ENCODE results near the gene INPP5A.
"Not testable (repeated sequence)": the region's sequence is repeated elsewhere in the genome, so short reads cannot be mapped to it uniquely, and the experiment has no call there.

Gene INPP5A

DNA sequence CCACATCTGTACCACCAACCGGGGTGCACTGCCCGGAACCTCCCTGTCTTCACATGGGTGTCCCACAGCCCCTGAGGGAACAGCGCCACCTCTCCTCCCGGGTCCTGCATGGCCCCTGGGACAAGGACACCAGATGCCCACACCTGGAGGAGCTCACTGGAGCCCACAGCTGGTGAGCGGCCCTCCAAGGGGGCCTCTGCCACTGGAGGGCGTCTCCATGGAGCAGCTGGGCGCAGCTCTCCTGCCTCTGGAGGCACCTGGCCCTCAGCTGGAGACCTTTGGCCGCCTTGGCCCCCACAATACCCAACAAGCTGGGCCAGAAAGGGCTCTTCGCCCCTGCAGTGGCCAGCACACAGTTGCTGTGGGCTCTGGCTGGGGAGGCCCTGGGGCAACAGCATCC lies 255.6 kb downstream of the INPP5A start:
- no peak for DNase-seq

DNA sequence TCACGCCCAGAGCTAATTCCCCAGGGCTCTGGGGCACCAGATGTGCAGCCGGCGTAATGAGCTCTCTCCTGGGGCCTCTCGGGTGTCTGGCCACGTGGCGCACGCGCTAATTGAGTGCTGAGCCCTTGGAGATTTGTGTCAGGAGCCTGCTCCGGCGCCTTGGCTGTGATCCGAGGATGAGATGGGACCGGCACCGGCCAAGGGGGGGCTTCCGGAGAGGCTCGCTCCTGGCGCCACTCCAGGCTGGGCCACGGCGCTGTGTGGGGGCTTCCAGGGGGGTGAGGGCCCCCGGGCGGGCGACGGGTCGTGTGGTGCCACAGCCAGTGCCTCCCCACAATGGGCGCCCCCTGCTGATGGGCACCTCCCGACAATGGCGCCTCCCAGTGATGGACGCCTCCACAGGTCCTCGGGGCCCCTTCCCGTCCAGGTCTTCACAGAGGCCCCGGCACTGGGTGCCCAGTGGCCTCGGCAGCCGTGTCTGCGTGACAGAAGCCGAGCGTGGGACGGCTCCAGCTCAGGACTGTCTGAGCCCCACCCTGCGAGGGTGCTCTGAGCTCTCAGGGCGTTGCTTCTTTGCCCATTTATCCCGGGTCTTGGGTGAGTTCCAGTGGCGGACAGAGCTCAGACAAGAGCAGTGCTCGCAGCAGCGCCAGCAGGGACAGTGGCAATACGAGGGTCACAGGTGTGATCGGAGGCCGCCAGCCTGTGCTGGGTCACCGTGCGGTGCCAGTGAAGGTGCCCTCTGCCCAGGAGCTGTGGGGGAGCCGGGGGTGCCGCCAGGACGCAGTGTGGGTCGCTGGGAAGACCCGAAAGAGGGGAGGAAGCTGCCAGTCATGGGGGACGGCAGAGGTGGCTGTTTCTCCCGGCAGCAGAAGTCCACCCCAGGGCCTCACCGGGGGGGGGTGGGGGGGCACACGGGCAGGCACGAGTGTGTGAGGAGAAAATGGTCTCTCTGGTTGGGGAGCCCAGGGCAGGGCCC lies 256.6 kb downstream of the INPP5A start:
- no peak for DNase-seq

DNA sequence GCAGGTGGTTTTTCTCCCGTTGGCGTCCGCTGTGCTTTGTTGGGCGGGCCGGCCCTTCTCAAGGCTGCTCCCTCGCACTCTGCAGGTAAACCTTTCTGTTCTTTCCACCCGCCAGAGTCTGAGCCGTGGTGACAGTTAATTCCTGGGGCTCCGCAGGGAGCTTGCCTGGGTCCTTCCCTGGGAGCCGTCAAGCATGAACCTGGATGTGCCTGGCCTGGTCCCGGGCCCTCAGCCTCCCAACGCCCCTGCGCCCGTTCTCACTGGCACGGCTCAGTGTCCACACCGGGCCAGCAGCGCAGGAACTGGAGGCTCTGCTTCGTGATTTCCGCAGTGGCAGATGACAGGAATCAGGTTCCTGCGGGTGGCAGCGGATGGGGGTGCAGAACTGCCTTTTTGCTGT lies 259.3 kb downstream of the INPP5A start:
- no peak for DNase-seq

DNA sequence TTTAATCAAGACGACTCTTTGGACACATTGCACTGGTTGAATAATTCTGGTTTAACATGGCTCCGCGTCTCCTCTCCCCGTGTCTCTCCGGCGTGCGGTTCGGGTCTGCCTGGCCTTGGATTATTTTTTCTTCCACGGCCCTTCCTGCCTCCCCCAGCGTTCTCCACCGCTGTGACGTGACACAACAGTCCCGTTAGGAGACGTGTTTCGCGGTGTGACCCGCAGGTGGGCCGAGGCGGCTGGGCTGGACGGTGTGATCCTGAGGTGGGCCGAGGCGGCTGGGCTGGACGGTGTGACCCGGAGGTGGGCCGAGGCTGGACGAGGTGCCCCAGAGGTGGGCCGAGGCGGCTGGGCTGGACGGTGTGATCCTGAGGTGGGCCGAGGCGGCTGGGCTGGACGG lies 260.4 kb downstream of the INPP5A start:
- DNase-seq, result not testable (repeated sequence)

DNA sequence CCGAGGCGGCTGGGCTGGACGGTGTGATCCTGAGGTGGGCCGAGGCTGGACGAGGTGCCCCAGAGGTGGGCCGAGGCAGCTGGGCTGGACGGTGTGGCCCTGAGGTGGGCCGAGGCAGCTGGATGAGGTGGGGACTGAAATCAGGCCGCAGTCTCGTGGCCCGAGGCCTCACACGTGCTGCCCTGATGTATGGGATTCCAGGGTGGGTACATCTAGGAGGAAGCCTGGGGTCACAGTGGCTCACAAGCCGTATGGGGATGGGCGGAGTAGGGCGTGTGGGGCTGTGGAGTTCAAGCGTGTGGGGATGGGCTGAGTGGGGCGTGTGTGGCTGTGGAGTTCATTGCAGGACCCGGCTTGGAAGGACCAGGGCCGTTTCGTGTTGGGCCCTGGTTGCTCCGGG lies 260.8 kb downstream of the INPP5A start:
- DNase-seq, result no peak

DNA sequence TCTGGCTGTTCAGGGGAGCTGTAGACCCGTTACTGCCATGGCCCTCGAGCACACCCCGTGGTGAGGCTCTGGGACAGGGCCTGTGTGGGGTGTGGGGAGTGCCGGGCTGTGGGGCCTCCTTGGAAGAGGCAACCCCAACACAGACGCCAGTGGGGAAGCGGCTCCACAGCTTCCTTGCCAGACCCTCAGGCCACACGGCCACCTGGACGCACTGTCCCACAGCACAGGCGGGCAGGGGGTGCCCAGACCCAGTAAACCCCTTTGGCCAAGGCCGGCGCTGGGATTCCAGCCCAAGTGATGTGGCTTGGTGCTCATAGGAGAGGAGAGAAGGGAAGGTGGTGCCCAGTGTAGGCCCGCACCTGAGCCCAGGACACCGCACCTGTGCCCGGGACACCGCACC lies 261.3 kb downstream of the INPP5A start:
- DNase-seq, result no peak

DNA sequence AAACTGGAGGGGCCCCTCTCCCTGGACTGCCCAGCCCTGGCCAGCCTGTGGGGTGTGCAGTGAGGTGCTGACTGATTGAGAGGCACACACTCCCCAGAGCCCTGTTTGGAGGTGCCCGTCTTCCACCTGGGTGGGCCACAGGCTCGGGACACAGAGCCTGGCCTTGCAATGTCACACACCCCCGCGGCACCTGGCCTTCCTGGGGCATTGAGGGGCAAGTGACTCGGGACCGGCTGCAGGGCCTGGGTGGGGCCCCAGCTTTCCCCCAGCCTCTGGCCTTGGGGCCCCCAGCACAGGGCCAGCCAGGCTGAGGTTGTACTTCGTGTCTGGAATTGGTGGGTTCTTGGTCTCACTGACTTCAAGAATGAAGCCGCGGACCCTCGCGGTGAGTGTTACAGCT lies 262.3 kb downstream of the INPP5A start:
- DNase-seq, result no peak

DNA sequence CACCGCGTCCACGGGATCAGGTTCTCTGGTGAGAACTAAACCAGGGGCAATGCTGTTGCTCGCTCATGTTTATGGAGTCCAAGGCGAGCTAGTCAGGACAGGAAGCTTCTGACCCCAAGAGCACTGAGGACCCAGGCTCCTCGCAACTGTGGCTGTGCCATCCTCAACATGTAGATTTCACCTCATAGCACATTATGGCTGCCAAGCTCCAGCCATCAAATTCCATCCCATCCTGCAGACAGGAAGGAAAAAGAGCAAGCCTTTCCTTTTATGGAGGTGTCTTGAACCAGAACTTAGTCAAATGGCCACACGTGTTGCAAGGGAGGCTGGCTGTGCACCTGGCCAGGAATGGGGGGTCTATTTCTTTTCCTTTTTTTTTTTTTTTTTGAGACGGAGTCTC lies 264.5 kb downstream of the INPP5A start:
- DNase-seq, result no peak

DNA sequence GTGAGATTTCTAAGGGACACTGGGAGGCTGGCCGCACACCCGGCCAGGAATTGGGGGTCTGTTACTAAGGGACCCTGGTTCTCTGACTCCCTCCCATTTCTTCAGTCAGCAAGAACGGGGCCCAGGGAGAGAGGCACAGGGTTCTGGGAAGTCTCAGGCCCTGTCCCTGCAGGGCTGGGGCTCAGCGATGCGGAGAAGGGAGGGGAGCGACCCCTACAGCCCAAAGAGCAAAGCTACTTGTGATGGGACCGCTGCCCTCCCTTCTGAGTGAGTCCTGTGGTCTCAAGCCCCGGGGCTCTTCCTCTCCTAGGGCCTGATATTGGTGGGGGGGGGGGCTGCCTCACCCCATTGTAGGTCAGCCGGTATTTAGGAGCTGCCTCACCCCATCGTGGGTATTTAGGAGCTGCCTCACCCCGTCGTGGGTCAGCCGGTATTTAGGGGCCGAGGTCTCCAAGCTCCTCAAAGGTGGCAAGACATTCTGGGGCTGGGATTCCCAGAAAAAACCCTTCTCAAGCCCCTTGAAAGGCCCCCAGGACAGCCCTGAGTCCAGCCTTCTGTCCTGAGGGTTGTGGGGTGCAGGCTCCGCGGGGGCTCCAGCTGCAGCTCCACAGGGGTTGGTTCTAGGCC lies 265.2 kb downstream of the INPP5A start:
- no peak for DNase-seq

DNA sequence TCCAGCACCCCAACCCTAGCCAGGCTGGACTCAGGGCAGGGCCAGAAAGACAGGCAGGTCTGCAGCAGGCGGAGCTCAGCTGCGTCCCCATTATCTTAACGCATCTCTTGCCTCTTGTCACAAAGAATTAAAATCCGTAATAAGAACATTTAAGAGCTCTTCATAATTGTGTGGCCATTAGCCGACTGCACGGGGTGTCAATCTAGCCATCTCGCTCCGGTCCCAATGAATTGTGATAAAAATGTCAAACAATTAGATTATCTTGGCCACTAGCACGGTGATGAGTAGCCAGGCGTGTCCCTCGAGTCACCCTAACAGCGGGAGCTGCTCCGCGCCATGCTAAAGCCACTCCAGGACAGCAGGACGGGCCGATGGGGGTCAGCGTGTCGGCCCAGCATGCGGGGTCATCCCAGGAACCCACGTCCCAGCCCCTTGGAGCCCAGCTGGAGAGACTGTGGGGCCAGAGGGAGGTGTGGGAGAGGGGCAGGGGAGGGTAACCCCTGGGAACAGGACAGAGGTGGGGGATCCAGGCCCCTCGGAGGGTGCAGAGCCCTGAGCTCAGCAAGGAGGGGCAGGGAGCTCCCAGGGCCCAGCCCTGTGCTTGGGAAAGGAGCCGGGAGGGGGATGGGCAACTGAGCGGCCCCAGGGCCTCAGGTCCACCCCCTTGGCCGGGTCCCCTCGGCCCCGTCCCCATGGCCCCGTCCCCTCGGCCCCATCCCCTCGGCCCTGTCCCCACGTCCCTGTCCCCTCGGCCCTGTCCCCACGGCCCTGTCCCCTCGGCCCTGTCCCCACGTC lies 266.0 kb downstream of the INPP5A start:
- no peak for DNase-seq

DNA sequence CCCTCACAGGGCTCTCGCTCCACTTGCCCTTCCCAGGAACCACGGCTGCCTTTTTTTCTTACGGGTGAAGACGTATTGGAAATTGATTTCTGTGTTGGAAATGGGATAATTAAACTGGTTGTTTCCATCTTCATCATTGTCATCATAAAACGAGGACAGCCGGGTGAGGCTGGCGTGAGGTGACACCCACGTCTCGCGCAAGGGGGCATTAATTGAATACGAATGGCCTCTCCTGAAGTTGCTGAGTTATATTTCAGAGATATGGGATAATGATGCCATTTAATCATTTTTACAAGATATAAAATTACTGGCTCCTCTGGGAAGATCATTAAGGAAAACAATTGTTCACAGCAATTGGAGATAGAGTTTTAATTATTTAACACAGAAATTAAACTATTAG lies 266.7 kb downstream of the INPP5A start:
- DNase-seq, result no peak

DNA sequence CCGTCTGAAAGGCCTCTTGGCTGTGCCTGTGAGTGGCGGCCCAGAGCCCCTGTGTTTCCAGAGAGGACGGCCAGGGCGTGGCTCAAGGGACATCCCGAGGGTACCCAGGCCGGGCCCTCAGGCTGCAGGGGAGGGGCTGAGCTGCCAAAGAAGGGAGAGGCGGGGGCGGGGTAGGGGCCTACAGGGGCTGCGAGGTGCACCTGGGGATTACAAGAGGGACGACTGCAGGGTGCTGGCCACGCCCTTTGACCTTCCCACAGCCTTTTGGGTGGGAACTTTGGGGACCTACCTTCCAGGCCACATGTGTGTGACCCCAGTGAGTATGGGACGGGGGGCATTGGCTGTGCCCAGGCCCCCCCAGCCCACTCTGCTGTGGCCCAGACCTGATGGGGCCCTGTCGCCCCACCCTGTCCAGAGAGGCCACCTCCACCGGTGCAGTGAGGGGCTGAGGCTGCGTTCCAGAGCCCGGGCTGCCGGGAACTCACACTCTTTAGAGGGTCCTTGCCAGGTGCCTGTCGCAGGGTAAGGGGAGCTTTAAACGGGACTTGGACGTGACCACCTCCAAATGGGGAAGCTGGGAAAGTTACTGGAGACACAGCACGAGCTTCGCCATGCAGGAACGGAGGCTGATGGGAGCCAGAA lies 267.3 kb downstream of the INPP5A start:
- no peak for DNase-seq

DNA sequence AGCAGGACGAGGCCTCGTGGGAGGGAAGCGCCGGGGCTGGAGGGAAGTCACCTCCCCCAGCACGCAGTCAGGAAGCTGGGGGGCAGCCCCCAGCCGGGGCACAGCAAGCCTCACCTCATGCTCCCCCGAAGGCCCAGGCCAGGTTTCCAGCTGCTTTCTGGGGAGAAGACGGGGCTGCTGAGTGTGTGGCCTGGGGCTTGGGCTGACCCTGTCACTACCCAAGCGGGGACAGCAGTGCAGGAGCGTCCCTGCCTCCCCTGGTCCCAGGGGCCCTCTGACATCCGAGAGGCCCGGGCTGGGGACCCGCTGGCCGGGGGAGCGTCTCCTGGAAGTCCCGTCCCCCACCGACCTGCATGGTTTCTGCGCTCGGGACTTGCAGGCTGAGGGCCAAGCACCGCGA lies 268.0 kb downstream of the INPP5A start:
- DNase-seq, result no peak

DNA sequence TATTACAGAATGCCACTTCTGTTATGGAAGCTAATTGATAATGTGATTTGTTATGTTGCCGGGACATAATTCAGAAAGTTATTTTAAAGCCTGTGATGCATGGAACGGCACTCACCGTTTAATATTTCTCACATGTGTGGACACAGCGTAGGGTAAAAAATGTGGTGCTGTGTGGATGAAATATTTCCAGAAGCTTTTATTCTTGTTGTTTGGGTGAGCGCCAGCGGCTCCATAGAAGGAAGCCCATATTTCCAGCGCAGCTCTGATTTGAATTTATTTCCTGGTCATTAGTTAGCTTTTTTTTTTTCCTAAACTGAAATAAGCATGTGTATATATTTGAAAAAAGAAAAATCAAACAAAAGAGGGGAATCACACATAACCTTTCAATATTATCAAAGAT lies 268.5 kb downstream of the INPP5A start:
- DNase-seq, result no peak

DNA sequence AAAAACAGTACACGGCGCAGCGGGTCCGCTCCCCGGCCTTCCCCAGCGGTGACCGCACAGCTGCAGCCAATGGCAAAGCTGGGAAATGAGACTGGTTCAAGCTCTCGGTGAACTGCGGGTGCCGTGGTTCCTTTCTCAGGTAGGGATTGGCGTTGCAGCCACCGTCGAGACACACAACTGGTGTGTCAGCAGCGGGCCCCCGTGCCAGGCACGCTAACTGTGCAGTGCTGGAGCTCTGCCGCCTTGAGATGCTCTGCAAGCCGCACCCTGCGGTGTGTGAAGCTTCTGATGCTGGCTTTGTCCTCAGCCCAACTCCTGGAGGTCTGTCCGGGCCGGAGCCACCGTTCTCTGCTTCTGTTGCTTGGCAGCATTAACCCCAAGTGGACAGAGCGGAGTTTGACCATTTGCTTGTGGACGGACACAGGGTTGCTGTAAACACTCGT lies 269.0 kb downstream of the INPP5A start:
- DNase-seq, result no peak

DNA sequence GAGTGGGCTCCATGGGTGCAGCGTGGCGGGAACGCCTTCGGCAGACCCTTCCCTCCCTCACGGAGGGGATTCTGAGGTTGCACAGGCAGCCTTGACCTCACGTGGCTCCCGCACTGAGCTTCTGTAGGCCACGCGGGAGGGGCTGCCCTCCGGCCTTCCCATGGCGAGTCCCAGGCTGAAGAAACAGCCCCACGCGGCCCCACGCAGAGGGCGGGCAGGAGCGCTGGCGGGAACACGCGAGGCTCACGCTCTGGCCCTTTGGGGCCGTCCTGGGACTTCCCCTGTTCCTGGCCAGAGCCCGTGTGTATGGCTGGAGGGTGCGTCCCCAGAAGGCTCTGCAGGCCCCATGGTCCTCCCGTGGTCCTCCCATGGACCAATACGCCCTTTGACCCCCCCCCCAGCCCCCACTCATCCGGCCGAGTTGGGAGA lies 270.0 kb downstream of the INPP5A start:
- no peak for DNase-seq

DNA sequence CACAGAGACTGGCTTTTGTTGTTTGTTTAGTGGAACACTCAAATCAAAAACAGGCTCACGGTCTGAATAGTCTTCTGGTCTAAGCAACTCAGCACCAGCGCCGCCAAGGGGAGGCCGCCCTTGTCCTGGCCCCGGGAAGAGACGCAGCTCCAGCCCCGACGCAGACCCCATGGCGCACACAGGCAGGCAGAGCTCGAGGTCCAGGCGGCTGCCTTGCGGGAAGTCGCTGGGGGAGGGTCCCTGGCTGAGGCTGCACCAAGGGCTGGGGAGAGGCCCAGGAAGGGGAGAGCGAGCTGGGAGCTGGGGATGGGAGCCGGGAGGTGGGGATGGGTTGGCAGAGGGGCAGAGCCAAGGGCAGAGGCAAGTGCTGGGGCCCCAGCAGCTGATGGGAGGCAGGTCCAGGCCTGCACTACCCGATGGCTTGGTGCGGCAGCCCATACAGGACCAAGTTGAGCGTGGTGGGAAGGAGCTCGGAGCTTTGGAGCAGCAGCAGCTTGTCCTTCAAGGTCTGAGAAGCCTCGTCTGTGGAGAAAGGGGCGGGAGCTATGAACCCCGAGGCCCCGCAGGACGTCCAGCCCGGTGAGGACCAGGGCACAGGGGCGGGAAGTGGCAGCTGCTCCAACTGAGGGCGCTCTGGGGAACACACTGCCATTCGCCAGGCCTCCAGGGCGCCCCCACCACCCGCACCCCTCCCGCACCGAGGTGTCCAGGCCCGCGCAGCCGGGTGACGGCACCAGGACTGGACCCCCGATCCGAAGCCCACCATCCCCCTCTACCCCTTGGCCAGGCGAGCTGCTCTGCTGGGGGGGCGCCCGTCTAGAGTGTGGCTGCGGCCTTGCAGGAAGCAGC lies 271.0 kb downstream of the INPP5A start:
- no peak for DNase-seq

DNA sequence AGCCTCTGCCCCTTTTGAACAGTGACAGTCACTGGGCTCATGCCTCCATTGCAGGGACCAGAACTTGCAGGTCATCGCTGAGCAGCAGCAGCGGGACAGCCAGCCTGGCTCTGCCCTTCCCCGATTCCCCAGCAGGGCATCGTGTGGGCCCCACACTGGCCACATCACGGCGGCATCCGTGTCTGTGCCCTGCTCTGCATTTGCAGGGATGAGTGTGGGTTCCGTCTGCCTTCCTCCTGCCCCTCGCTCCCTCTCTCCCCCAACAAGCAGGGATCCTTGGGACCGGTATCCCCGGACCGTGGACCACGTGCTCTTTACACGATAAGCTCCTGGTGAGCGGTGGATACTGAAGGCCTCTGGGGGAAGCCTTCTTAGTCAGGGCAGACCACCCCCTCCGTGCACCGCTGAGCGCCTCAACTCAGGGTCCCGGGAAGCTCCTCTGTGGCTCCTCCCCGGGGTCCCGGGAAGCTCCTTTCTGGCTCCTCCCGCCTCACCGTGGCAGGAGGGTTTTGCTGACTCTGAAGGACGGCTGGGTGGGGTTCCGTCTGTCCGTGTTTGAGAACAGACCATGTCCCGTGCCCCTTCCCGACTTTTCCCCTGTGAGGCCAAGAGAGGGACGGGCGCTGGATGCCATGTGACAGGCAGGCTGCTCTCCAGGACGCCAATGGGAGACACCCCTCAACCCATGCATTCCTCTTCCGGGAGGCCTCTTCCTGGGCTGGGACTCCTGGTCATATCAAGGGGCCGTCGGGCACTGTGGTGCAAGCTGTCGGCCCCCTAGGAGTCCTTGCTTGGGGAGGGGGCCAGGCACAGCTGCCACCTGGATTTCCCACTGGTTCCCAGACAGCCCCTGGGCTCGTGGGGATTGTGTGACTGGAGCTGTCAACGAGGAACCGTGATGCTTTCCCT lies 271.9 kb downstream of the INPP5A start:
- no peak for DNase-seq

DNA sequence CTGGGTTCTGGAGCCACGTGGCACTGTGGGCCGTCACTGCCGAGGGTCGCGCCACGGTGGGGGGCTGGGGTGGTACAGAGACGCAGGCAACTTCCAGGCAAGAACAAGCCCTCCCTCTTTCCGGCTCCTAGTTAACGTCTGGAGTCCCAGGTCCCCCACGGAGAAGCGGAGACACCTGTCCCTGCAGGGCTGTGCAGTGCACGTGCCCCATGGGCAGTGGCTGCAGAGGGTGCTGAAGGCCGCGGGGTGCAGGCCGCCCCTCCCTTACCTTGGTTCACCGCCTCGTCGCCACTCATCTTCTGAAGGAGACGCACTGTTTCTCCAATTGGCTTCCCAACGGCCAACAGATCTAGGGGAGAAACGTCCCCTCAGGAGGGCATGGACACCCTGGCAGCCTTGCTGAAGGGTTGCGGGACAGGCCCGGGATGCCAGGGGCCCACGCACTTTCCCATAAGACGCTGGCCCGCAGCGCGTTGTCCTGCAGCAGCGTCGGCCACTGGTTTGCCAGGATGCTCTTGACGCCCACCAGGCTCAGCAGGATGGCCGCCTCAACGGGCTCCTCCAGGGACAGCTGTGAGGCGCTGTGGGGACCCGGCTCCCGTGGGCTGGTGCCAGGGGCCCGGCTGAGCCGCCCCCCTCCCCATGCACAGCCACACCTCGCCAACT lies 272.7 kb downstream of the INPP5A start:
- DNase-seq, result no peak

Data from activated effector memory CD4-positive, alpha-beta T cell treated with Interleukin-2 at 50 U/mL for 16 hours (primary cell).